Progenitor cell of endocrine pancreas (in vitro differentiated cells): Measurements from ENCODE around the gene MYO7B. TPM values are rescaled to one million over a fixed set of nuclear protein-coding genes. Genes with fewer than 3 reads are reported as not detected.

Experiments
- DNase-seq: peaks from one replicate; pipeline ENCODE4 v3.0.0; 2021; ENCODE audit warnings: low spot score; ENCODE audit not compliant: unreplicated experiment
- H3K27ac Mint-ChIP-seq: 2 replicates; pipeline ENCODE4 v1.8.0; 2021; ENCODE audit warnings: mild to moderate bottlenecking, moderate library complexity, mixed read lengths
- H3K27me3 Mint-ChIP-seq: 2 replicates; pipeline ENCODE4 v1.8.0; 2021; ENCODE audit warnings: mixed read lengths
- H3K36me3 Mint-ChIP-seq: 2 replicates; pipeline ENCODE4 v1.8.0; 2022; ENCODE audit warnings: mixed read lengths; ENCODE audit not compliant: insufficient read depth
- H3K4me1 Mint-ChIP-seq: 2 replicates; pipeline ENCODE4 v1.8.0; 2021; ENCODE audit warnings: low read depth, mixed read lengths
- H3K4me3 Mint-ChIP-seq: 2 replicates; pipeline ENCODE4 v1.8.0; 2021; ENCODE audit warnings: low read depth, mild to moderate bottlenecking, moderate library complexity, mixed read lengths
- H3K9me3 Mint-ChIP-seq: 2 replicates; pipeline ENCODE4 v1.8.0; 2021; ENCODE audit warnings: low read depth, mixed read lengths
- long read RNA-seq: library from polyadenylated mRNA; unstranded; transcript quantifications from one replicate; pipeline ENCODE4 v2.0.0, GENCODE V29; 2020
- total RNA-seq: library from RNA; stranded (reverse); gene quantifications from 2 replicates; pipeline ENCODE4 v1.2.1, GENCODE V29; 2021
- TF ChIP-seq, protein P1 (sequence below): fragments of 200-600 bp; sonication (generic); IDR thresholded peaks from one replicate; pipeline ENCODE4 v1.5.0; 2021; ENCODE audit warnings: antibody characterized with exemption, mild to moderate bottlenecking; ENCODE audit not compliant: unreplicated experiment

The MYO7B gene
- total RNA-seq = 0.64 TPM in 1 of 2 replicates, not detected in the other
- long read RNA-seq = 0 reads

DNA sequence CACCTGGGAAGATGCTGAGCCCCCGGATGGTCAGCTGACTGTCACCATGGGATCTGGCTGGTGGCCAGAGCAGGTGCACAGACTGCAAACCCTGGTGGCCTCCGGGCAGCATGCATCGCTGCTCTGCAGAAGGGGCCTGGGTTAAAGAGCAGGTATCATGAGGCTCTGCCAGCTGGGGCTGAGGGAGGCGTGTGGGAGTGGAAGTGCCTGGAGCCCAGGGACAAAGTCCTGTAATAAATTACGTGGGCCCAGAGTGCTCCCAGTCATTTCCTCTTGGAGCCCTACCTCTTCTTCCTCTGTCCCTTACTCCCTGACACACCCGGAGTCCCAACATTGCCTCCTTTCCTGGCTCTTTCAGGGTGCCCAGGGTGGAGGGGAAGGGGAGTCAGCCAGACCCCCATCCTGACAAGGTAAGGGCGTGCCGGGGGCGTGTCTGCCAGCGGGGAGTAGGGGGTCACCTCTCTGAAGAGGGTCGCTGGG lies at the start of gene MYO7B:
TSS of gene MYO7B (plus strand) at position 262 of the 480 bp plus-strand sequence. CDS start 24,040 bp downstream, outside the sequence.
- H3K9me3 Mint-ChIP-seq = no peaks in the 10 kb centered on the region
- no peak within 1 kb of the TSS for H3K4me3 Mint-ChIP-seq
- H3K27me3 Mint-ChIP-seq = no peaks in the 10 kb centered on the region
- H3K4me1 Mint-ChIP-seq = no peaks in the 10 kb centered on the region
- TF ChIP-seq, protein P1, sequence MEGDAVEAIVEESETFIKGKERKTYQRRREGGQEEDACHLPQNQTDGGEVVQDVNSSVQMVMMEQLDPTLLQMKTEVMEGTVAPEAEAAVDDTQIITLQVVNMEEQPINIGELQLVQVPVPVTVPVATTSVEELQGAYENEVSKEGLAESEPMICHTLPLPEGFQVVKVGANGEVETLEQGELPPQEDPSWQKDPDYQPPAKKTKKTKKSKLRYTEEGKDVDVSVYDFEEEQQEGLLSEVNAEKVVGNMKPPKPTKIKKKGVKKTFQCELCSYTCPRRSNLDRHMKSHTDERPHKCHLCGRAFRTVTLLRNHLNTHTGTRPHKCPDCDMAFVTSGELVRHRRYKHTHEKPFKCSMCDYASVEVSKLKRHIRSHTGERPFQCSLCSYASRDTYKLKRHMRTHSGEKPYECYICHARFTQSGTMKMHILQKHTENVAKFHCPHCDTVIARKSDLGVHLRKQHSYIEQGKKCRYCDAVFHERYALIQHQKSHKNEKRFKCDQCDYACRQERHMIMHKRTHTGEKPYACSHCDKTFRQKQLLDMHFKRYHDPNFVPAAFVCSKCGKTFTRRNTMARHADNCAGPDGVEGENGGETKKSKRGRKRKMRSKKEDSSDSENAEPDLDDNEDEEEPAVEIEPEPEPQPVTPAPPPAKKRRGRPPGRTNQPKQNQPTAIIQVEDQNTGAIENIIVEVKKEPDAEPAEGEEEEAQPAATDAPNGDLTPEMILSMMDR = no peak
- no peaks in the 10 kb centered on the region for H3K36me3 Mint-ChIP-seq
- no peak within 1 kb of the TSS for H3K27ac Mint-ChIP-seq
- DNase-seq = no peak

DNA sequence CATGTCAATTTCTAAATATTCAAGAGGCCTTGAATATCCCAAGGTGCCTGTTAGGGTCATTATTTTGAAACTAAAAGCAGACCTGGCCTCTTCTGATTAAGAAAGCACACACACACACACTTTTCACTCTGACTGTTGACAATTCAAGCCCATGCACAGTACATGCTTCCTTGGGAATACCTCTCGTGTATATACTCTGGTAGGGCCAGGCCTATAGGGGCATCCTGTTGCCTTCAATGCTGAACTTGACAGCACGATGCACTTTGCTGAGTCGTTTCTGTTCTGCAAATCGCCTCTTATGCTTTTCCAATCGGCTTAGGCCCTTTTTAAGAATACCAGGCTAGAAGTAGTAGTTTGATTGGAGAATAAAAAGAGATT lies 49.8 kb upstream of the MYO7B start:
- Mint-ChIP-seq H3K4me1 (no peaks in the 10 kb centered on the region), H3K27ac (no peak overlapping the region), H3K27me3 (no peaks in the 10 kb centered on the region), H3K9me3 (no peaks in the 10 kb centered on the region), H3K36me3 (peaks cover 31% of the 10 kb centered on the region), H3K4me3 (no peak overlapping the region)
- no peak for DNase-seq
- TF ChIP-seq, protein P1 = no peak

DNA sequence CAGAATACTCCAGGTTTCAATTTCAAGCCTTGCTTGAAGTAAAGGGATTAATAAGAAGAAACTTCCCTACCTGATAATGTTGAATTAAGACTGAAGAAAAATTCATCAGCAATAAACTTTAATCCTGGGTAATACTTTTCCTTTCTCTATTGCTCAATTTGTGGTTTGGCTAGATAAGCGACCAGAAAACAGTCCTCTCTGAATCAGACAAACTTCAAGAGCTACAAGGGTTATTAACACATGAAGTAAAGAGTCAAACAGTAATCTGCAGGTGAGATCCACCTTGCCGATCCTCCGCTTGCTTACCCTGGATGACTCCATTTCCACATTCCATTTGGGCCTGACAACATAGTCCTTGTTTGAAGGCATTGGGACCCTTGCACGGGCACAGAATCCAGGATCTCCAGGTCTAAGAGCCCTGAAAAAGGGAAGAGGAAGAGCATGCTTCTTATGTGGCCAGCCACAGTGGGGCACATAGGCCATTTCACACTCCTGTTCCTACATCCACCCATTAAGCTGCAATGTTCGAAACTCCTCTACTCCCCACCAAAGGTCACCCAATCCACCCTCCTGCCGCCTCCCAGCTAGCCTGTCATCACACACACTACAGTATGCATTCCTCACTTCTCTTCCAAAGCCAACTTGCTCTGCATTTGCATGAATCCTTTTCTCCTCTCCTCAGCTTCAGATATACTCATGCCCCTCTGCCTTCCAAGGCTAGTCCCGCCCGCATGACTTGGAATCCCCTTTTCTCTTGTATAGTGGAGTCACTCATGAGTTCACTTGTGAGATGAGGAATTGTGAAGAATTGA lies 49.0 kb upstream of the MYO7B start:
- H3K27ac Mint-ChIP-seq = no peak overlapping the region
- no peak overlapping the region for H3K4me3 Mint-ChIP-seq
- no peak for DNase-seq
- H3K27me3 Mint-ChIP-seq = no peaks in the 10 kb centered on the region
- no peaks in the 10 kb centered on the region for H3K9me3 Mint-ChIP-seq
- no peaks in the 10 kb centered on the region for H3K4me1 Mint-ChIP-seq
- peaks cover 37% of the 10 kb centered on the region for H3K36me3 Mint-ChIP-seq
- TF ChIP-seq, protein P1 = no peak

DNA sequence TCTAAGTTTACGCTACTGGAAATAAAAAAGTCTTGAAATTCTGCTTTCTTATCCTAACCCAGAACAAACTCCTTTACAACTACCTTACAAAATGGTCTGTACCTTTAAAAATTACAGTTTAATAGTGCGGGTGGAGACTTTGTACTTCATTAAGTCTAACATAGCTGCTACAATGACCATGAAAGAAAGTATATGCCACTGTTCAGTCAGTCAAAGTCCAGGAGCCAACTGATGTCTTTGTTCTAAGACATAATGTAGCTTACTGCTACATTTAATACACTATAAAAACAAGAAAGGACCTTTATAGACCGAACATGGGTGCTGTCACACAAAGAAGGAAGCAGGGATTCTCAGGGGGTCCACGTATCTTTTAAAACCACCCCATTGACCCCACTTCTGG lies 45.2 kb upstream of the MYO7B start:
- H3K27me3 Mint-ChIP-seq = no peaks in the 10 kb centered on the region

DNA sequence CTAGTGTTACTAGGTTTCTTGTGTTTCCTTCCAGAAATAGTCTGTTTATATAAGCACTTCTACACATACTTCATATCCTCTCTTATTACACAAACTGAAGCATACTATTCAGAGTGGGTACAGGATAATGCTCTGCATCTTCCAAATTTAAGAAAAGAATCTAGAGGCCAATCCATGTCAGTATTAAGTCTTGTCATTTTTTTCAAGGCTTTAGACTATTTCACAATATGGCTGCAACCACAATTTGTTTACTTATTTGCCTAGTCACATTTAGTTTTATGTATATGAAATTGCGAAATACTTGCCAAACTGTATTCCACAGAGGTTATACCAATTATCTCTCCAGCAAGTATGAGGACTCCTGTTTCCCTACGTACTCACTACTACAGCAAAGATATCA lies 37.1 kb upstream of the MYO7B start:
- Mint-ChIP-seq H3K9me3 (no peaks in the 10 kb centered on the region), H3K27ac (peak overlapping the region; percentile 11), H3K4me3 (no peak overlapping the region), H3K27me3 (no peaks in the 10 kb centered on the region), H3K4me1 (no peaks in the 10 kb centered on the region), H3K36me3 (peaks cover 31% of the 10 kb centered on the region)
- TF ChIP-seq, protein P1 = no peak
- DNase-seq = no peak

More for the DNA sequence above, 45.2 kb upstream of the MYO7B start:
- Mint-ChIP-seq H3K36me3 (peaks cover 39% of the 10 kb centered on the region), H3K9me3 (no peaks in the 10 kb centered on the region), H3K4me3 (no peak overlapping the region), H3K27ac (no peak overlapping the region), H3K4me1 (no peaks in the 10 kb centered on the region)
- no peak for DNase-seq
- TF ChIP-seq, protein P1 = no peak
